ENCODE data around the gene HECTD1. TPM values are rescaled to one million over a fixed set of nuclear protein-coding genes. Genes with fewer than 3 reads are reported as not detected.

Gene HECTD1
- total RNA-seq, 1 experiment from 2014 or later = 88.5 TPM

- ATAC-seq = no peak
- no peak for DNase-seq (ENCODE audit: low spot score)
- H3K36me3 Mint-ChIP-seq = peaks cover 61% of the 10 kb centered on the region
- TF ChIP-seq CBFB (CRISPR knock-in tag; IDR thresholded peaks at IDR 0.05; ENCODE audit: low read depth) (no peak), PRRX2 (CRISPR knock-in tag; IDR thresholded peaks at IDR 0.05) (no peak), EMX1 (CRISPR knock-in tag; IDR thresholded peaks at IDR 0.05) (no peak), ZNF219 (CRISPR knock-in tag; IDR thresholded peaks at IDR 0.05; ENCODE audit: borderline replicate concordance) (no peak), GTF2I (CRISPR knock-in tag; conservative IDR thresholded peaks at IDR 0.05) (no peak), E2F1 (CRISPR knock-in tag; IDR thresholded peaks at IDR 0.05) (no peak), ARID4B (CRISPR knock-in tag; IDR thresholded peaks at IDR 0.05; ENCODE audit: borderline replicate concordance) (no peak), ZNF281 (CRISPR knock-in tag; IDR thresholded peaks at IDR 0.05) (no peak), ATF6 (CRISPR knock-in tag; IDR thresholded peaks at IDR 0.05) (no peak), E2F5 (CRISPR knock-in tag; IDR thresholded peaks at IDR 0.05) (no peak), IRF2 (CRISPR knock-in tag; IDR thresholded peaks at IDR 0.05; ENCODE audit: borderline replicate concordance, low read depth) (no peak), NR2C2 (CRISPR knock-in tag; IDR thresholded peaks at IDR 0.05) (no peak), STAT6 (CRISPR knock-in tag; conservative IDR thresholded peaks at IDR 0.05; ENCODE audit: low read depth) (no peak), MAX (CRISPR knock-in tag; IDR thresholded peaks at IDR 0.05) (no peak), CDX4 (CRISPR knock-in tag; IDR thresholded peaks at IDR 0.05; ENCODE audit: borderline replicate concordance) (no peak), ZNF396 (CRISPR knock-in tag; IDR thresholded peaks at IDR 0.05; ENCODE audit: borderline replicate concordance) (no peak), ATF2 (CRISPR knock-in tag; IDR thresholded peaks at IDR 0.05; ENCODE audit: borderline replicate concordance, low read depth) (no peak)
- POLR2A ChIA-PET = no interaction called here
- H3K9me3 Mint-ChIP-seq = no peaks in the 10 kb centered on the region
- CTCF ChIA-PET = no interaction called here
- no peaks in the 10 kb centered on the region for H3K4me1 Mint-ChIP-seq
- H3K27me3 Mint-ChIP-seq (ENCODE audit: low read depth) = no peaks in the 10 kb centered on the region
- no peak overlapping the region for H3K27ac Mint-ChIP-seq
- no peak overlapping the region for H3K4me3 Mint-ChIP-seq
Observed at GRCh38 chr14:31167032-31167431, 40.6 kb downstream of the HECTD1 start.

Measured in WTC11 (cell line).